DND-41 (cell line): ENCODE data around the gene LRRC55.

ENCODE experiments used
- CTCF ChIP-seq: IDR thresholded peaks from 2 replicates; pipeline ENCODE4 v1.5.1; 2012; ENCODE audit warnings: borderline replicate concordance, low read length, moderate library complexity, mild to moderate bottlenecking; ENCODE audit not compliant: poor library complexity, severe bottlenecking; ENCODE audit errors: extremely low read depth
- EZH2 ChIP-seq: IDR thresholded peaks from 3 replicates; pipeline ENCODE4 v1.6.1; 2012; ENCODE audit warnings: borderline replicate concordance, low read depth, mild to moderate bottlenecking, moderate library complexity, low read length, inconsistent platforms; ENCODE audit not compliant: severe bottlenecking

- TF ChIP-seq CTCF (no peak), EZH2 (no peak)
Observed at GRCh38 chr11:57216463-57216862, 34.7 kb downstream of the LRRC55 start.
